NCI-H1930 (cell line): ENCODE data around the gene SPSB3.
"Not testable (repeated sequence)": the region's sequence is repeated elsewhere in the genome, so short reads cannot be mapped to it uniquely, and the experiment has no call there.

ENCODE experiments used
- DNase-seq, 2 experiments: peaks; one replicate each; lab custom pipeline; 2025; lab: John Stamatoyannopoulos, UW

The SPSB3 gene

GRCh38 chr16:1741553-1742165 lies 40.7 kb downstream of the SPSB3 start:
- DNase-seq: no peak

DNA sequence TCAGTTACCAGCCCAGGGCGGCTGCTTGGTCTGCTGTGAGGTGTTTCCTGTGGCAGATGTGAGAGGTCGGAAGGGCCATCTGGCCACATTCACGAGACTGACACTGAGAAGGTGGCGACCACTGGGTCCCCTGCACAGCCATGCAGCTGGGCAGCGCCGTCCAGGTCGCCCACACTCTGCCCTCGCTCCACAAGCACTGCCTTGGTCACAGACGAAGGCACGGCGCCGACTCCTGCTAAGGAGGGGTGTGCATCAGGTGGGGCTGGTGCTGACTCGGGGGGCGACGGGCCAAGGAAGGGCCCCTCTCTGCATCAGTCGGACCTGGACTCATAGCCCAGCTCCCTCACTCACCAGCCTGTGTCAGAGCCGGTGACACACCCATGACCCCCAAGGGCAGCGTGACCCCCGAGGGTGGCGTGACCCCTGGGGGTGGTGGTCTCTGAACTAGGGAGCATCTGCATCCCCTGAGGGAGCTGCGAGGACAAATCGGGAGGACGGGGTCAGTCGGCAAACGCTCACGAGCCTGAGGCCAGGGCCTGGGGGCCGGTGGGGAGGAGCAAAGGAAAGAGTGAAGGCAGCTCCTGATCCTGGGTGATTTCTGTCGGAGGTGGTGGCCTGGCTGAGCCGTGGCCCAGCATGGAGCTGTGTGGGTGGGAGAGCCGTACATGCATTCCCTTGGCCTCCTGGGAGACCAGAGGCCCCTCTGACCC lies 41.4 kb downstream of the SPSB3 start:
- DNase-seq: no peak

GRCh38 chr16:1740234-1740633 lies 42.1 kb downstream of the SPSB3 start:
- DNase-seq: no peak

DNA sequence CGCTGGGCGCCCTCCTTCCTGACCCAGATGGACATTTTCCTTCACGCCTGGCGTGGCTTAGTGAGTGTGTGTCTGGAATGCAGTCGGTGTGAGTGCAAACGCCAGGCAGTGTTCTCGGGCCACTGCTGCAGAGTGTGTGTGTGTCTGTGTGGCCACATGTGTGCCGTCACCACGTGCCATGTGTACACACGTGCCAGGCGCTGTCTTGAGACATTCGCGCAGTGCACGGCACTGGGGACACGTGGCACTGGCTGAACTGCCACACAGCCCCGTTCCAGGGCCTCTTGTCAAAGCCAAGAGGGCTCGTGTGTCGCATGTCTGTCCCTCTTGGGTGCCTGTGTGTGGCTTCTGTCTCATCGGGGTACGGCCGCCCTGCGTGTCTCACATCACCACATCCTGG lies 47.6 kb downstream of the SPSB3 start:
- no peak for DNase-seq

GRCh38 chr16:1734123-1734522 lies 48.2 kb downstream of the SPSB3 start:
- DNase-seq: no peak

DNA sequence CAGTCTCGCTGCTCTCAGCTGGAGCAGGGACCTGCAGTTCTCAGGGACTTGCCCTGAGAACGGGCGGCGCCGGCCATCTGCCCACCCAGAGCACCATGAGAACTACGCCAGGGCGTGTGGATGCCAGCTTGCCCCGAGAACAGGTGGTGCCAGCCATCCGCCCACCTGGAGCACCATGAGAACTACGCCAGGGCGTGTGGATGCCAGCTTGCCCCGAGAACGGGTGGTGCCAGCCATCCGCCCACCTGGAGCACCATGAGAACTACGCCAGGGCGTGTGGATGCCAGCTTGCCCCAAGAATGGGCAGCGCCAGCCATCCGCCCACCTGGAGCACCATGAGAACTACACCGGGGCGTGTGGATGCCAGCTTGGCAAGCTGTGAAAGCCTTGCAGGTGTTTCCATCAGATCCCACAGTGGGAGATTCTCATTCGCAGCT lies 49.8 kb downstream of the SPSB3 start:
- DNase-seq: not testable (repeated sequence)

GRCh38 chr16:1732071-1732470 lies 50.3 kb downstream of the SPSB3 start:
- no peak for DNase-seq

DNA sequence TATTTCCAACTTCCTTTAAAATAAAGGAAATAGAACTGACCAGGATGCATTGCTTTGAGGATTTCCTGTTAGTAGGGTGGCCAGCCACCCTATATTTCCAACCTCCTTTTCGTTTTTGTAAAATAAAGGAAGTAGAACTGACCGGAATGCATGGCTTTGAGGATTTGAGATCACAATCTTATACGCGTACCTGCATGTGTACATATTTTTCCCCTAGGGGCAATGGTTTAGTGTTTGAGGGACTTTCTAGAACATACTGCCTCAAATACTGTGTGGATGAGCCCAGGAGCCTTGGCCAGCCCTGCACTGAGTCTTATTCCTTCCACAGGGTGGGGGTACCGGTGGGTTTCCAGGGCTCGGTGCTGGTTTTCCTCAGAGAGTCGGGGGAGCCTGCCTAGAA lies 50.8 kb downstream of the SPSB3 start:
- no peak for DNase-seq

- no peak for DNase-seq
Observed at GRCh38 chr16:1731073-1731472, 51.3 kb downstream of the SPSB3 start.

DNA sequence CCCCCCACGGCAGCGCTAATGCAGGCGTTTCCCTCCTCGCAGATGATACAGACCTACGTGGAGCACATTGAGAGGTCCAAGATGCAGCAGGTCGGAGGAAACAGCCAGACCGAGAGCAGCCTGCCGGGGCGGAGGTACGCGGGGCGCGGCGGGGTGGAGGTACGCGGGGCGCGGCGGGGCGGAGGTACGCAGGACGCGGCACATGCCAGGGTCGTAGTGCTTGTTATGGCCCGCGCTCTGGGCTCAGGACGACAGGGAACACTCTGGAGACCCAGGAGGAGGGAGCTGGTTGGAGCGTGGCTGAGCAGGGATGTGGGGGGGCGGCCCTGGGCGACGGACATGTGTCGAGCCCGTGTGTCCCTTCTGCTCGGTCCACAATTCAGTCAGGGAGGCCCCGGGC lies 52.9 kb downstream of the SPSB3 start:
- DNase-seq: no peak

DNA sequence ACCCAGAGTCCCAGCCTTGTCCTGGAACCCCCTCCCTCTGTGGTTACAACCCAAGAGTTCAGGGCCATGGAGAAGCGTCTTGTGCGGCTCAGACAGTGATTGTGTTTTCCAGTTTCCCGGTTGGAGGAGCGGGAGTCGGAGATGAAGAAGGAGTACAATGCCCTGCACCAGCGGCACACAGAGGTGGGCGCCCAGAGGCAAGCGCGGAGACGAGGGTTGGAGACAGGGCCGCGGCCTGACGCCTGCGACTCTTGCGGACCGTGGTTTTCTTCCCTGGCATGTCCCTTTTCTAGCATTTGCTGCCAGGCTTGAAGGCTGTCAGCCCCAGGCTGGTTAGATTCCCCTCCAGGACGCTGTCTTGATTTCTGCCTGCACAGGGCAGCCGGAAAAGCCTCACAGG lies 53.3 kb downstream of the SPSB3 start:
- no peak for DNase-seq

GRCh38 chr16:1727651-1728624 lies 54.4 kb downstream of the SPSB3 start:
- no peak for DNase-seq
